ENCODE results near the gene ABCA13. TPM values are rescaled to one million over a fixed set of nuclear protein-coding genes. Genes with fewer than 3 reads are reported as not detected.

The ABCA13 gene
- total RNA-seq, 6 experiments from 2014 or later, result 0.43 to 2.6 (median 0.84) TPM

GRCh38 chr7:48183370-48183743, 12.1 kb downstream of the ABCA13 start:
- no peaks in the 10 kb centered on the region for H3K27me3 ChIP-seq
- WGBS (ENCODE audit: insufficient coverage, low coverage, low lambda C conversion rate, missing lambda C conversion rate), result 43% methylated on average over 5 of the region's 5 CpGs
- H3K9me3 ChIP-seq, result no peaks in the 10 kb centered on the region
- H3K36me3 ChIP-seq, result no peaks in the 10 kb centered on the region
- no peak for ATAC-seq
- H3K27ac ChIP-seq, result no peak overlapping the region
- H3K4me1 ChIP-seq, result no peaks in the 10 kb centered on the region
- intact Hi-C loops (cut with DNase I), result no loop called here
- DNase-seq, result no peak
- TF ChIP-seq CTCF (IDR thresholded peaks at IDR 0.05) (no peak), POLR2A (IDR thresholded peaks at IDR 0.05) (no peak)
- no peak overlapping the region for H3K4me3 ChIP-seq

- Histone ChIP-seq H3K4me3 (no peak overlapping the region), H3K9me3 (no peaks in the 10 kb centered on the region), H3K27me3 (no peaks in the 10 kb centered on the region), H3K36me3 (no peaks in the 10 kb centered on the region), H3K27ac (no peak overlapping the region), H3K4me1 (no peaks in the 10 kb centered on the region)
- no peak for ATAC-seq
- 25% methylated on average over 1 of the region's 1 CpG for WGBS (ENCODE audit: insufficient coverage, low coverage, low lambda C conversion rate, missing lambda C conversion rate)
- no peak for DNase-seq
- intact Hi-C loops (cut with DNase I), result no loop called here
- no peak for TF ChIP-seq CTCF (IDR thresholded peaks at IDR 0.05)
- TF ChIP-seq POLR2A (IDR thresholded peaks at IDR 0.05), result no peak
These were observed 12.7 kb downstream of the ABCA13 start for GRCh38 chr7:48183965-48184364.

- 49% methylated on average over 10 of the region's 12 CpGs for WGBS (ENCODE audit: insufficient coverage, low coverage, low lambda C conversion rate, missing lambda C conversion rate)
- H3K4me3 ChIP-seq, result no peak overlapping the region
- H3K36me3 ChIP-seq, result no peaks in the 10 kb centered on the region
- ATAC-seq (no peak), DNase-seq (no peak)
- H3K9me3 ChIP-seq, result no peaks in the 10 kb centered on the region
- H3K27me3 ChIP-seq, result no peaks in the 10 kb centered on the region
- TF ChIP-seq POLR2A (IDR thresholded peaks at IDR 0.05) (no peak), CTCF (IDR thresholded peaks at IDR 0.05) (no peak)
- intact Hi-C loops (cut with DNase I), result no loop called here
- H3K4me1 ChIP-seq, result no peaks in the 10 kb centered on the region
- no peak overlapping the region for H3K27ac ChIP-seq
These were observed 17.7 kb downstream of the ABCA13 start for GRCh38 chr7:48188776-48189520.

GRCh38 chr7:48192996-48193395, 21.7 kb downstream of the ABCA13 start:
- intact Hi-C loops (cut with DNase I), result no loop called here

More at GRCh38 chr7:48192996-48193395, 21.7 kb downstream of the ABCA13 start:
- H3K4me1 ChIP-seq, result no peaks in the 10 kb centered on the region
- TF ChIP-seq CTCF (IDR thresholded peaks at IDR 0.05) (no peak), POLR2A (IDR thresholded peaks at IDR 0.05) (no peak)
- no peak overlapping the region for H3K27ac ChIP-seq
- DNase-seq (no peak), ATAC-seq (no peak)
- no peaks in the 10 kb centered on the region for H3K27me3 ChIP-seq
- H3K4me3 ChIP-seq, result no peak overlapping the region
- WGBS (ENCODE audit: insufficient coverage, low coverage, low lambda C conversion rate, missing lambda C conversion rate), result 19% methylated on average over 1 of the region's 1 CpG
- no peaks in the 10 kb centered on the region for H3K9me3 ChIP-seq
- H3K36me3 ChIP-seq, result no peaks in the 10 kb centered on the region

All from right lobe of liver (tissue), 6 donors.